Upper lobe of left lung (tissue), 6 donors: Measurements from ENCODE around the gene ACY1. TPM values are rescaled to one million over a fixed set of nuclear protein-coding genes. Genes with fewer than 3 reads are reported as not detected.

ENCODE experiments used
- ATAC-seq, 2 donors: fragments of 200-7000 bp; cut with Tn5 transposase; one replicate each; pipeline ENCODE4 v1.9.1; 2022; ENCODE audit warnings: mild to moderate bottlenecking in 2 of 2, moderate library complexity in 2 of 2; ENCODE audit not compliant: low FRiP score in 2 of 2
- DNase-seq, 2 donors: peaks; one replicate each; pipeline ENCODE4 v3.0.0-alpha.2; 2019 to 2020
- H3K27ac ChIP-seq, 4 donors: fragments of 200-600 bp; sonication (generic); one replicate each; pipeline ENCODE4 v1.5.1; 2016 to 2019
- H3K27me3 ChIP-seq, 4 donors: fragments of 200-600 bp; sonication (generic); one replicate each; pipeline ENCODE4 v1.5.1; 2017 to 2019
- H3K36me3 ChIP-seq, 4 donors: fragments of 200-600 bp; sonication (generic); one replicate each; pipeline ENCODE4 v1.5.1; 2016 to 2019
- H3K4me1 ChIP-seq, 4 donors: fragments of 200-600 bp; sonication (generic); one replicate each; pipeline ENCODE4 v1.5.1; 2018 to 2019
- H3K4me3 ChIP-seq, 4 donors: fragments of 200-600 bp; sonication (generic); one replicate each; pipeline ENCODE4 v1.5.1; 2017 to 2019; ENCODE audit warnings: mild to moderate bottlenecking in 2 of 4, moderate library complexity in 1 of 4
- H3K9me3 ChIP-seq, 4 donors: fragments of 200-600 bp; sonication (generic); one replicate each; pipeline ENCODE4 v1.5.1; 2018 to 2019
- EP300 ChIP-seq, 4 donors: sonication (generic); formaldehyde crosslinking; IDR thresholded peaks; one replicate each; pipeline ENCODE4 v1.5.1; 2017; ENCODE audit warnings: antibody characterized with exemption in 4 of 4, control low read depth in 2 of 4
- POLR2A ChIP-seq, 4 donors: fragments of 450-650 bp; IDR thresholded peaks; one replicate each; pipeline ENCODE4 v1.5.1; 2016 to 2017; ENCODE audit warnings: antibody characterized with exemption in 4 of 4, mild to moderate bottlenecking in 2 of 4
- POLR2AphosphoS5 ChIP-seq, 2 donors: sonication (generic); formaldehyde crosslinking; IDR thresholded peaks; one replicate each; pipeline ENCODE4 v1.5.1; 2017; ENCODE audit warnings: antibody characterized with exemption in 2 of 2
- WGBS, 2 donors: methylation state at CpG; one replicate each; pipeline ENCODE4 v1.1.5; 2017 to 2018; 5-methylcytosine and 5-hydroxymethylcytosine counted together
- total RNA-seq, 6 donors: library from RNA; depleted of rRNA in 4 of 6; stranded (reverse); fragments of >200 nt in 4 of 6; gene quantifications; one replicate each; pipeline versions ENCODE4 v1.1.0 to v1.2.1, GENCODE V29; 2016 to 2021
- TF ChIP-seq, protein P1 (sequence below), 6 experiments: fragments of 450-650 bp in 4 of 6; fragments of 200-600 bp in 2 of 6; sonication (generic) in 2 of 6; IDR thresholded peaks; one replicate each; pipeline ENCODE4 v1.5.1; 2016 to 2019; ENCODE audit warnings: antibody characterized with exemption in 6 of 6
- donor health status: DM: no; HTN: no; CAD: no; lungs with moderate emphysema.
- donor health status: DM: no; HTN: yes; CAD: no; lungs with severe emphysema.

ACY1 gene
- total RNA-seq, 6 donors from 2014 or later, result 17.4 to 65.0 (median 35.9) TPM

- DNase-seq (no peak), ATAC-seq (no peak)
- 79 to 91% methylated on average over 4 of the region's 4 CpGs for WGBS, 2 donors
- peak overlapping the region in 1 of 4 donors; percentile 13 for H3K27ac ChIP-seq
- TF ChIP-seq, protein P1, sequence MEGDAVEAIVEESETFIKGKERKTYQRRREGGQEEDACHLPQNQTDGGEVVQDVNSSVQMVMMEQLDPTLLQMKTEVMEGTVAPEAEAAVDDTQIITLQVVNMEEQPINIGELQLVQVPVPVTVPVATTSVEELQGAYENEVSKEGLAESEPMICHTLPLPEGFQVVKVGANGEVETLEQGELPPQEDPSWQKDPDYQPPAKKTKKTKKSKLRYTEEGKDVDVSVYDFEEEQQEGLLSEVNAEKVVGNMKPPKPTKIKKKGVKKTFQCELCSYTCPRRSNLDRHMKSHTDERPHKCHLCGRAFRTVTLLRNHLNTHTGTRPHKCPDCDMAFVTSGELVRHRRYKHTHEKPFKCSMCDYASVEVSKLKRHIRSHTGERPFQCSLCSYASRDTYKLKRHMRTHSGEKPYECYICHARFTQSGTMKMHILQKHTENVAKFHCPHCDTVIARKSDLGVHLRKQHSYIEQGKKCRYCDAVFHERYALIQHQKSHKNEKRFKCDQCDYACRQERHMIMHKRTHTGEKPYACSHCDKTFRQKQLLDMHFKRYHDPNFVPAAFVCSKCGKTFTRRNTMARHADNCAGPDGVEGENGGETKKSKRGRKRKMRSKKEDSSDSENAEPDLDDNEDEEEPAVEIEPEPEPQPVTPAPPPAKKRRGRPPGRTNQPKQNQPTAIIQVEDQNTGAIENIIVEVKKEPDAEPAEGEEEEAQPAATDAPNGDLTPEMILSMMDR (IDR thresholded peaks at IDR 0.05), result no peak
- TF ChIP-seq POLR2A (IDR thresholded peaks at IDR 0.05) (no peak), POLR2AphosphoS5 (IDR thresholded peaks at IDR 0.05) (no peak), EP300 (IDR thresholded peaks at IDR 0.05) (no peak)
- H3K27me3 ChIP-seq, result no peaks in the 10 kb centered on the region
- H3K9me3 ChIP-seq, result no peaks in the 10 kb centered on the region
- H3K4me1 ChIP-seq, result peaks cover 33 to 55% (median 42%) of the 10 kb centered on the region in 4 donors
- H3K4me3 ChIP-seq, result no peak overlapping the region
- no peaks in the 10 kb centered on the region for H3K36me3 ChIP-seq
Observed at GRCh38 chr3:51978143-51978502, 5.2 kb upstream of the ACY1 start.

GRCh38 chr3:51980253-51980652, 3.1 kb upstream of the ACY1 start:
- 98 to 100% methylated on average over 2 to 10 of the region's 10 CpGs for WGBS, 2 donors
- H3K4me3 ChIP-seq, result no peak overlapping the region
- H3K27me3 ChIP-seq, result no peaks in the 10 kb centered on the region
- ATAC-seq (no peak), DNase-seq (no peak)
- H3K4me1 ChIP-seq, result peaks cover 30 to 47% (median 40%) of the 10 kb centered on the region in 4 donors
- no peaks in the 10 kb centered on the region for H3K9me3 ChIP-seq
- H3K36me3 ChIP-seq, result no peaks in the 10 kb centered on the region
- TF ChIP-seq, protein P1 (IDR thresholded peaks at IDR 0.05), result no peak
- TF ChIP-seq POLR2A (IDR thresholded peaks at IDR 0.05) (no peak), POLR2AphosphoS5 (IDR thresholded peaks at IDR 0.05) (no peak), EP300 (IDR thresholded peaks at IDR 0.05) (no peak)
- H3K27ac ChIP-seq, result peak overlapping the region in 2 of 4 donors; percentile 22 to 73

GRCh38 chr3:51982352-51982837, 940 bp upstream of the ACY1 start:
- H3K27ac ChIP-seq, result peak overlapping the region; percentile 88 to 96 (median 93)
- peaks cover 19 to 33% (median 29%) of the 10 kb centered on the region in 4 donors for H3K4me1 ChIP-seq
- H3K27me3 ChIP-seq, result no peaks in the 10 kb centered on the region
- peak overlapping the region; percentile 59 to 67 (median 65) for H3K4me3 ChIP-seq
- no peaks in the 10 kb centered on the region for H3K9me3 ChIP-seq
- ATAC-seq (peak; percentile 4 to 65), DNase-seq (peak in 1 of 2 donors; percentile 50)
- TF ChIP-seq, protein P1 (IDR thresholded peaks at IDR 0.05), result peak in 5 of 6 experiments; percentile 27 to 78 (median 53)
- TF ChIP-seq EP300 (IDR thresholded peaks at IDR 0.05) (no peak), POLR2A (IDR thresholded peaks at IDR 0.05) (no peak), POLR2AphosphoS5 (IDR thresholded peaks at IDR 0.05) (no peak)
- 6 to 8% methylated on average over 4 of the region's 4 CpGs for WGBS, 2 donors
- H3K36me3 ChIP-seq, result no peaks in the 10 kb centered on the region

- Histone ChIP-seq H3K27ac (peak overlapping the region; percentile 88 to 96 (median 93)), H3K4me1 (peaks cover 19 to 33% (median 29%) of the 10 kb centered on the region in 4 donors), H3K4me3 (peak overlapping the region in 3 of 4 donors; percentile 59 to 67 (median 65)), H3K9me3 (no peaks in the 10 kb centered on the region), H3K27me3 (no peaks in the 10 kb centered on the region), H3K36me3 (no peaks in the 10 kb centered on the region)
- DNase-seq (no peak), ATAC-seq (no peak)
- TF ChIP-seq POLR2A (IDR thresholded peaks at IDR 0.05), result no peak
- TF ChIP-seq EP300 (IDR thresholded peaks at IDR 0.05), result no peak
- no peak for TF ChIP-seq POLR2AphosphoS5 (IDR thresholded peaks at IDR 0.05)
- TF ChIP-seq, protein P1 (IDR thresholded peaks at IDR 0.05), result no peak
- 65 to 74% methylated on average over 13 to 22 of the region's 22 CpGs for WGBS, 2 donors
Observed at GRCh38 chr3:51983578-51984268, 388 bp downstream of the ACY1 start.
